ENCODE data around the gene NDFIP1. TPM values are rescaled to one million over a fixed set of nuclear protein-coding genes. Genes with fewer than 3 reads are reported as not detected.

Gene NDFIP1
- total RNA-seq, 2 experiments from 2014 or later: 18.7 to 33.1 TPM

DNA sequence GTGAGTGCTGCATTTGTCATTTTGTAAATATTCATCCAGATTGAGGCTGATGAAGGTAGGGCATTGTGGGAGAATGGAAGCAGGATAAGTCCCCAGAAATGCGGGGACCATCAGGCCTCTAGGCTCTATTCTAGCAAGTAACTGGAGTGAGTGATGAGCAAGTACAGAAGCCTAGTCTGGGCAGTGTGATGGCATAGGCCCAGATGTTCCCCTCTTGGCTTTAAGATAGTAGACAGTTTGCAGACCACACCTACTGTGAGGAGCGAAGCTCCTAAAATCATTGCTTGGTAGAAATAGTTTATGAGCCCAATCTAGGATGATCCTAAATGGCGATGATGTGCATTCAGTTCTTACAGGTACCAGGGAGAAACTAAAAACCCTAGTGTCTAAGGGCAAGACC lies 24.3 kb downstream of the NDFIP1 start:
- no peak overlapping the region for H2AFZ ChIP-seq (ENCODE audit: low read length)
- no peak overlapping the region for H3K4me2 ChIP-seq (ENCODE audit: low read length)
- H3K36me3 ChIP-seq (ENCODE audit: insufficient read depth, low read length): peaks cover 45% of the 10 kb centered on the region
- DNase-seq (ENCODE audit: low spot score): no peak
- H3K9me2 ChIP-seq (ENCODE audit: insufficient read depth, low read length): no peaks in the 10 kb centered on the region
- ChIA-PET POLR2A (interaction anchor here (0.6 kb wide), 2 partner anchors 110 to 899 kb away, joined by 3 read pairs; no protein-coding TSS in a partner anchor), CTCF (ENCODE audit: unreplicated experiment) (no interaction called here)
- no TSS peak for BruUV-seq (replicated peaks)
- H3K9me3 ChIP-seq (ENCODE audit: low read length): no peaks in the 10 kb centered on the region
- TF ChIP-seq EZH2phosphoT487 (IDR thresholded peaks at IDR 0.05; ENCODE audit: borderline replicate concordance, low read depth, low read length): no peak
- TF ChIP-seq, protein P1, sequence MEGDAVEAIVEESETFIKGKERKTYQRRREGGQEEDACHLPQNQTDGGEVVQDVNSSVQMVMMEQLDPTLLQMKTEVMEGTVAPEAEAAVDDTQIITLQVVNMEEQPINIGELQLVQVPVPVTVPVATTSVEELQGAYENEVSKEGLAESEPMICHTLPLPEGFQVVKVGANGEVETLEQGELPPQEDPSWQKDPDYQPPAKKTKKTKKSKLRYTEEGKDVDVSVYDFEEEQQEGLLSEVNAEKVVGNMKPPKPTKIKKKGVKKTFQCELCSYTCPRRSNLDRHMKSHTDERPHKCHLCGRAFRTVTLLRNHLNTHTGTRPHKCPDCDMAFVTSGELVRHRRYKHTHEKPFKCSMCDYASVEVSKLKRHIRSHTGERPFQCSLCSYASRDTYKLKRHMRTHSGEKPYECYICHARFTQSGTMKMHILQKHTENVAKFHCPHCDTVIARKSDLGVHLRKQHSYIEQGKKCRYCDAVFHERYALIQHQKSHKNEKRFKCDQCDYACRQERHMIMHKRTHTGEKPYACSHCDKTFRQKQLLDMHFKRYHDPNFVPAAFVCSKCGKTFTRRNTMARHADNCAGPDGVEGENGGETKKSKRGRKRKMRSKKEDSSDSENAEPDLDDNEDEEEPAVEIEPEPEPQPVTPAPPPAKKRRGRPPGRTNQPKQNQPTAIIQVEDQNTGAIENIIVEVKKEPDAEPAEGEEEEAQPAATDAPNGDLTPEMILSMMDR (conservative IDR thresholded peaks at IDR 0.05; ENCODE audit: low read length): no peak
- intact Hi-C loops (cut with micrococcal nuclease; ENCODE audit: unreplicated experiment): no loop called here
- no peaks in the 10 kb centered on the region for H3K79me2 ChIP-seq (ENCODE audit: insufficient read depth, low read depth, low read length)
- peaks cover 12% of the 10 kb centered on the region for H3K4me1 ChIP-seq (ENCODE audit: insufficient read depth, low read length, poor library complexity, severe bottlenecking)
- no peaks in the 10 kb centered on the region for H4K20me1 ChIP-seq (ENCODE audit: insufficient read depth, low read length)
- no peak overlapping the region for H3K4me3 ChIP-seq (ENCODE audit: low read depth, low read length, poor library complexity, severe bottlenecking)
- no peak overlapping the region for H3K27ac ChIP-seq (ENCODE audit: low read depth, low read length, poor library complexity, severe bottlenecking)

DNA sequence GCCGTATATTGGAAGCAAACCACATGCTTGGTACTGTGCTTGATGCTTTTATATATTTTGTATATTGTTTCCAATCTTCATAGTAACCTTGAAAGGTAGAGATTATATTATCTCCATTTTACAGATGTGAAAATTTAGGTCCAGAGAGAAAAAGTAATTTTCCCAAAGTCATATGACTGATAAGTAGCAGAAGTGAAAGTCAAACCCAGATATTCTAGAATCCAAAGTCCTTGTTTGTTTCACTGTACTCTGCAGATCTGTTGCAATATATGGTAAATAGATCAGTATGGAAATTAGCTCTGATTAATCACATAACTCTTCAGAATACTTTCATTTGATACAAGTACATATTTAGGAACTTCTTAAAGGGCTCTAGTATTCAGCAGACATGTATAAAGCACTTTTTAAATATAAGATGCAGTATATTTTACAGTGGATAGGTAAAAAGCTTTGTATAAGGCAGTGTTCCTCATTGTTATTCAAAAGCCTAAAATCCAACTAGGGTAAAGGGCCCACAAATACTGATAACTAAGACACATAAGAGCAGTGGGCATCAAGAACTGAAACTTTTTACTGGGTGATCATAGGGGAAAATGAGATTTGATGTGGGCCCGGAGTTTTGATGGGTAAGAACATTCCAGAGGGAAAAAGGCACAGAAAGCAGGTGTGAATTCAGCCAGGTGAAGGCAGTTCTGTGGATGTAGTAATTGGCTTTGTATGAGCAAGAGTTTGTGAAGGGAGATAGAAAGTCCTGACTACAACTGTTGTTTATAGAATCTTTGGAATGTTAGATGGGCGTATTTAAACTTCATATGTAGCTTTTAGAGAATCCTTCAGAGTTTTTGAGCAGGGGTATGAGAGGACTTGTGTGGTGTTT lies 25.0 kb downstream of the NDFIP1 start:
- Histone ChIP-seq H3K4me1 (ENCODE audit: insufficient read depth, low read length, poor library complexity, severe bottlenecking) (peaks cover 12% of the 10 kb centered on the region), H3K27ac (ENCODE audit: low read depth, low read length, poor library complexity, severe bottlenecking) (no peak overlapping the region), H3K79me2 (ENCODE audit: insufficient read depth, low read depth, low read length) (no peaks in the 10 kb centered on the region), H2AFZ (ENCODE audit: low read length) (no peak overlapping the region), H3K9me3 (ENCODE audit: low read length) (no peaks in the 10 kb centered on the region), H3K4me2 (ENCODE audit: low read length) (no peak overlapping the region), H3K36me3 (ENCODE audit: insufficient read depth, low read length) (peaks cover 51% of the 10 kb centered on the region), H4K20me1 (ENCODE audit: insufficient read depth, low read length) (no peaks in the 10 kb centered on the region), H3K9me2 (ENCODE audit: insufficient read depth, low read length) (no peaks in the 10 kb centered on the region), H3K4me3 (ENCODE audit: low read depth, low read length, poor library complexity, severe bottlenecking) (no peak overlapping the region)
- no TSS peak for BruUV-seq (replicated peaks)
- intact Hi-C loops (cut with micrococcal nuclease; ENCODE audit: unreplicated experiment): no loop called here
- CTCF ChIA-PET (ENCODE audit: unreplicated experiment): no interaction called here
- no peak for TF ChIP-seq EZH2phosphoT487 (IDR thresholded peaks at IDR 0.05; ENCODE audit: borderline replicate concordance, low read depth, low read length)
- TF ChIP-seq, protein P1 (conservative IDR thresholded peaks at IDR 0.05; ENCODE audit: low read length): no peak
- POLR2A ChIA-PET: interaction anchor here (0.6 kb wide), 1 partner anchor 898 kb away, joined by 3 read pairs; no protein-coding TSS in a partner anchor
- no peak for DNase-seq (ENCODE audit: low spot score)
